Measurements from ENCODE around the gene ODC1.

Gene ODC1

DNA sequence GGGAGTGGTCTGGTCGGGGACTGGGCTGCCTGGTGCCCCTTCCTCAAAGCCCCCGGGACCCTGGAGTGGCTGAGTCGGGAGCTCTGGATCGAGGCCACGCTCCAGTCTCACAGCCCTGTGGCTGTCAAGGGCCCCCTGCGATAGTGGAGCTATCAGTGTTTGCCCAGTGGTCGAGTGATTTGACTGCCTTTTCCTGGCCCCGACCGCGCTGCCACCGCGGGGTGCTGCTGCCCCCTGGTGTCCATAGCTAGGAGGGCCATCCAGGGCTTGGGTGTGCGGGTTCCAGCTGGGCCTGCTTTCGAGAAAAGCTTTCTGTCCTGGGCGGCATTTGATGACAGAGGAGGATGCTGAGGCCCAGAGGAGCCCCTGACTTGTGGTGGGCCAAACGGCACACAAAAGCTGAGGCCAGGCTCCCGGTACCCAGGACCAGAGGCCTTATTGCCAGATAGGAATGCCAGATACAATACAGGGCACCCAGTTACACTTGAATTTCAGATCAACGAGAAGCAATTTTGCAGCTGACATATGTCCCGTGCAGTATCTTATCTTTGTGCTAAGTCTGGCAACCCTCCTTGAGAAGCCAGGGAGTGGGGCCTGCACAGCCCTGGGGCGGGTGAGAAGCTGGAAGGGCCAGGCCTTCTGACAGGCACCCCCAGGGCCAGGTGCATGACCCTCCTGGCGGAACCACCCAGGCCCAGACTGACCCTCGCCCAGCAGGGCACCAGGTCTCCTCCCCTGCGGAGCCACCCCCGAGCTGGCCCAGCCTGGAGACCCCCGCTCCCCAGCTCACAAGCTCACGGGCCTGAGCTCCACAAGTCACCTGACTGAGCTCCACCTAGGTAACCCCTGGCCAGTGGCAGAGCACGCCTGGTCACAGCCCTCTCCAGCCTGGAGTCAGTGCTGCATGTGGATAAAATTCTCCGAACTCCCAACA, 13.0 kb downstream of the ODC1 start:
- DNase-seq (ENCODE audit: low spot score), result peak; percentile 93
- peak; percentile 95 for TF ChIP-seq CTCF (IDR thresholded peaks at IDR 0.05; ENCODE audit: borderline replicate concordance, control extremely low read depth, extremely low read depth, insufficient read depth, missing control alignments)
- in situ Hi-C loops (cut with MboI; ENCODE audit: low sequenced_read_pairs, unreplicated experiment), result no loop called here

DNA sequence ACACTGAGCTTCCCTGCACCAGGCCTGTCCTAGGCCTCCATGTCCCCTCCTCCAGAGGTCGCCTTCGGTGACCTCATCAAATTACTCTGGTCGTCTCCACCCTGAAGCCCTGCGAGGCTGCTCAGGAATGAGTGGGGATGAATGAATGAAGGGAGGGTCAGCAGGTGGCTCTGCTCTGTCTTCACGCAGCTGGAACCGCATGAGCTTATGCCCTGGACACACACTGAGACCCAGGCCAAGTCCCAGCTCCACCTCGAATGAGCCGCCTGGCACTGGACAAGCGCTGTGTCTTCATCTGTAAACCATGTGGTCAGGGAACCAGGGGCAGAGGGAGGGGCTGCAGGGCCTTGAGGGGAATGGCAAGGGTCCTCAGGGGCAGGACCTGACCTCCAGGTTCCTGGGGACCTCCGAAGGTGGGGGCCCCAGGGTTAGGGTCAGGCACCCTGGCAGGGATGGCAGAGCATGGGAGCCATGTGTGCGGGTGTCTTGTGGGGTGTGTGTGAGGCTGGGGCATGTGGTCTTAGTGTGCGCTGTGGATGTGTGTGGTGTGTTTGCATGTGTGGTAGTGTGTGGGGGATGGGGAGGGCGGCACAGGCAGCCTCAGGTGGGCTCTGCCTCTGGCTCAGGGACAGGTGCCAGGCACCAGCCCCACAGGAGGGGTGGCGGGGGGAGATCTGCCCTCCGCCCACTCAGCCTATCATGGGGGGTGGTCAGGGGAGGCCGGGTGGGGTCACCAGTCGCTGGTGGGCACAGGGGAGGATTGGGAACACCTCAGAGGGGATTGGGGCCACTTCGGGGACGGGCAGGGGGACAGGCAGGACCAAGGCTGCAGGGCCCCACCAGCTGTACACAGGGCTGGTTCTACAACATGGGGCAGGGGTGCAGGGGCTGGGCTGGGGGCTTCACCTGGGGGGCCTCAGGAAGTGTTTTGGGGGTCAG, 13.9 kb downstream of the ODC1 start:
- no peak for DNase-seq (ENCODE audit: low spot score)
- no peak for TF ChIP-seq CTCF (IDR thresholded peaks at IDR 0.05; ENCODE audit: borderline replicate concordance, control extremely low read depth, extremely low read depth, insufficient read depth, missing control alignments)
- in situ Hi-C loops (cut with MboI; ENCODE audit: low sequenced_read_pairs, unreplicated experiment), result no loop called here

DNA sequence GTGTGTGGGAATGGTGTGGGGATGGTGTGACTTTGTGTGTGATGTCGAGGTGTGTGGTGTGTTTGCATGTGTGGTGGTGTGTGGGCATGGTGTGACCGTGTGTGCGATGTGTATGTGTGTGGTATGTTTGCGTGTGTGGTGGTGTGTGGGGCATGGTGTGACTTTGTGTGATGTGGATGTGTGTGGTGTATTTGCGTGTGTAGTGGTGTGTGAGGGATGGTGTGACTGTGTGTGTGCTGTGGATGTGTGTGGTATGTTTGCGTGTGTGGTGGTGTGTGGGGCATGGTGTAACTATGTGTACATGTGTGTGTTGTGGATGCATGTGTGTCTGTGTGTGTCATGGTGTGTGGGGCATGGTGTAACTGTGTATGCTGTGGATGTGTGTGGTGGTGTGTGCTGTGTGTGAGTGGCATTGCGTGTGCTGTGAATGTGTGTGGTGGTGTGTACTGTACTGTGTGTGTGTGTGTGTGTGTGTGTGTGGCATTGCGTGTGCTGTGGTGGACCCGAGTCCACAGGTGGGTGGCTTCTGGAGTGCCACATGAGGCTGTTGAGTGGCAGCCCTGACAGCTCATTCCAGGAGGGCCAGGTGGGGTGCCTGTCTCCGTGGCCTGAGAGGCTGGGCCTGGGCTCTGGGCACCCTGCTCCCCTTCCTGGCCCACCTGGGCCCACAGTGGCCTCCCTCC, 14.7 kb downstream of the ODC1 start:
- in situ Hi-C loops (cut with MboI; ENCODE audit: low sequenced_read_pairs, unreplicated experiment), result no loop called here
- no peak for DNase-seq (ENCODE audit: low spot score)
- TF ChIP-seq CTCF (IDR thresholded peaks at IDR 0.05; ENCODE audit: borderline replicate concordance, control extremely low read depth, extremely low read depth, insufficient read depth, missing control alignments), result no peak

- DNase-seq (ENCODE audit: low spot score), result no peak
- in situ Hi-C loops (cut with MboI; ENCODE audit: low sequenced_read_pairs, unreplicated experiment), result no loop called here
- TF ChIP-seq CTCF (IDR thresholded peaks at IDR 0.05; ENCODE audit: borderline replicate concordance, control extremely low read depth, extremely low read depth, insufficient read depth, missing control alignments), result no peak
These were observed 15.6 kb downstream of the ODC1 start for GRCh38 chr2:10432311-10433181.

- DNase-seq (ENCODE audit: low spot score), result no peak
- in situ Hi-C loops (cut with MboI; ENCODE audit: low sequenced_read_pairs, unreplicated experiment), result no loop called here
- TF ChIP-seq CTCF (IDR thresholded peaks at IDR 0.05; ENCODE audit: borderline replicate concordance, control extremely low read depth, extremely low read depth, insufficient read depth, missing control alignments), result no peak
These were observed 16.3 kb downstream of the ODC1 start for GRCh38 chr2:10431797-10432196.

Data from GM13976 (cell line).